KOPT-K1 (cell line): ENCODE results near the gene AACS.

ENCODE experiments used
- H3K27ac ChIP-seq: fragments of 200-600 bp; sonication (generic); 2 replicates; pipeline ENCODE4 v1.5.1; 2016; ENCODE audit warnings: antibody characterized with exemption, mild to moderate bottlenecking, low read depth, low read length; ENCODE audit not compliant: poor library complexity, severe bottlenecking
- H3K36me3 ChIP-seq: fragments of 200-600 bp; sonication (generic); 2 replicates; pipeline ENCODE4 v1.5.1; 2017; ENCODE audit warnings: antibody characterized with exemption, mild to moderate bottlenecking, low read length, moderate library complexity; ENCODE audit not compliant: insufficient read depth
- H3K9me3 ChIP-seq: fragments of 200-600 bp; sonication (generic); 2 replicates; pipeline ENCODE4 v1.5.1; 2017; ENCODE audit warnings: antibody characterized with exemption, low read length, mild to moderate bottlenecking; ENCODE audit not compliant: insufficient read depth, poor library complexity, severe bottlenecking

Gene AACS

GRCh38 chr12:125114365-125115141 lies 49.3 kb downstream of the AACS start:
- H3K9me3 ChIP-seq = no peaks in the 10 kb centered on the region
- H3K27ac ChIP-seq = no peak overlapping the region
- H3K36me3 ChIP-seq = peaks cover 48% of the 10 kb centered on the region; the same call in 1 of the 2 replicates

- H3K9me3 ChIP-seq = no peaks in the 10 kb centered on the region
- H3K36me3 ChIP-seq = peaks cover 40% of the 10 kb centered on the region; the same call in 1 of the 2 replicates
- no peak overlapping the region for H3K27ac ChIP-seq
Measured at GRCh38 chr12:125120566-125120965, 55.3 kb downstream of the AACS start.

GRCh38 chr12:125121106-125121505 lies 55.9 kb downstream of the AACS start:
- no peaks in the 10 kb centered on the region for H3K9me3 ChIP-seq
- H3K36me3 ChIP-seq = peaks cover 37% of the 10 kb centered on the region; the same call in 1 of the 2 replicates

GRCh38 chr12:125122668-125123067 lies 57.4 kb downstream of the AACS start:
- H3K27ac ChIP-seq = no peak overlapping the region
- H3K36me3 ChIP-seq = peaks cover 37% of the 10 kb centered on the region; the same call in 1 of the 2 replicates
- H3K9me3 ChIP-seq = no peaks in the 10 kb centered on the region

More at GRCh38 chr12:125121106-125121505, 55.9 kb downstream of the AACS start:
- H3K27ac ChIP-seq = no peak overlapping the region

DNA sequence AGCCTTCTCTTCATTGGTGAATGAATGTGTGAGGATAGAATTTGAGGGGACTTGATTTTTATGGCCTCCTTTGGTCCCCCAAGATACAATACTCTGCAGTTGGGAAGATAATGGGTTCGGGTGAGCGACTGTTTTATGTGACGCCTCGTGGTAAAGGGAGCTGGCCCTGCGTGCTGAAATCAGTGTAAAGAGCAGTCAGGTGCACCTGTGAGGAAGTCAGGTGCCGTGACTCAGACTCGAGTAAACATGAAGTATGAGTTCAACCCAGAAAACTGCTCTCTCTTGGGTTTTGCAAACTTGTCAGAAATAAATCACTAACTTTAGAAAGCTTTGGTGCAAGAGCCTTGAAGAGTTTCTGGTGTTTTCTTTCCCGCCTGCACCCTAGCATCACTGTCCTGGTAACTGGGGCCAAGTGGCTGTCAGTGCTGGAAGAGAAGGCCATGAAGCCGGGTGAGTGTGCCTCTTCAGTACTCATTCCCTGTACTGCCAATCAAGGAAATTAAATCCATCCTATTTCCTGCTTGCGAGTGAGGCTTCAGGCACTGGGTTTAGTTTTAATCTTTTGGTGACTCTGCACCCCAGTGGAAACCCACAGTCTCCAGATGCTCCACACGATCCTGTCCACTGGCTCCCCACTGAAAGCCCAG lies 59.2 kb downstream of the AACS start:
- no peaks in the 10 kb centered on the region for H3K9me3 ChIP-seq
- no peak overlapping the region for H3K27ac ChIP-seq
- H3K36me3 ChIP-seq = peaks cover 33% of the 10 kb centered on the region

DNA sequence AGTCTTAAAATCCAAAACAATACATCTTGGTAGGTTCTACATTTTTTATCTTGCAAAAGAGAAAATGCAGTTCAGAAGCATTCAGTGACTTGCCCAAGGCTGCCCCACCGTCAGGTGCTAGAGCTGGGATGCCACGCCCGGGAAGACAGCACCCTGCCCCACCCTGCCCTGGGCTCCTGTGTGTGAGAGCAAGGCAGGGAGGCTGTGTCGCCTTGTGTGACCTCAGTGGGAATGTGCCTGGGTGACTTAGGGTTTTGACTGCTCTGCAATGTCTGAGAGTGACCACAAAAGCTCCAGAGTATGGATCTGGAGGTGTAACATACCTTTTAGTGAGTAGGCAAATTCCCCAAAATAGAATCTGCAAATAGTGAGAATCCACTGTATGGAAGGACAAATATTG lies 60.0 kb downstream of the AACS start:
- H3K9me3 ChIP-seq = no peaks in the 10 kb centered on the region
- H3K36me3 ChIP-seq = peaks cover 26% of the 10 kb centered on the region
- H3K27ac ChIP-seq = no peak overlapping the region

- H3K9me3 ChIP-seq = no peaks in the 10 kb centered on the region
- peaks cover 26% of the 10 kb centered on the region for H3K36me3 ChIP-seq
- no peak overlapping the region for H3K27ac ChIP-seq
Measured at GRCh38 chr12:125128439-125129178, 63.4 kb downstream of the AACS start.

- peaks cover 27% of the 10 kb centered on the region for H3K36me3 ChIP-seq
Measured at GRCh38 chr12:125129179-125129571, 63.9 kb downstream of the AACS start.

DNA sequence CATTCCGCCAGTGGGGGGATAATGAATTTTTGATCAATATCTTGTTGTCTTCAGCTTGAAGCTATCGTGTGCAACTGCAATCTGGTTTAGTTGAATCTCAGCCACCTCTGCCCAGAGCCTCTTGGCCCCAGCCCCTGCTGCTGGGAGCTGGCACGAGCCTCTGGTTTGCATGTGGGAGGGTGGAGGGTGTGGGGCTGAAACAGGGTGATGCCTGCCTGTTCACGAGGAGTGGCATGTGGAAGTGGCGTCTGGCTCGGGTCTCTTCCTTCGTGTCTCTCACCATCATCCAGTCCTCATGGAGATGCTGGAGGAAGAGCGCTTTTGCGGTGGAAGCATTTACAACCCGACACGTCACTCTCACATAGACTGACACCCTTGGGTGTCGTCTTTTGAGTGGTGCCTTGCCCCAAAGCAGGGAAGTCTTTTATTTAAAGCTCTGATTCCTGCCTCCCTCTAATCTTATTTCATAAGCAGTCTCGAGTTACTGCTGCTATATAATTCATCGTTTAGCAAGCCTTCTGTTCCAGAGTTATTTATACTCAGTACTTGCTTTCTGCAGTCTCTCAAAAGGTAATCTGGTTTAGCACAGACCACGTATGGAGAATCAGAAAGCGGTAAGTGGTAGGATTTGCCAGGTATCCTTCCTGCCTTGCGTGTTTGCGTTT lies 64.5 kb downstream of the AACS start:
- peaks cover 28% of the 10 kb centered on the region for H3K36me3 ChIP-seq
- H3K9me3 ChIP-seq = no peaks in the 10 kb centered on the region
- H3K27ac ChIP-seq = no peak overlapping the region

More at GRCh38 chr12:125129179-125129571, 63.9 kb downstream of the AACS start:
- Histone ChIP-seq H3K27ac (no peak overlapping the region), H3K9me3 (no peaks in the 10 kb centered on the region)

- no peak overlapping the region for H3K27ac ChIP-seq
- peaks cover 18% of the 10 kb centered on the region for H3K36me3 ChIP-seq
- H3K9me3 ChIP-seq = no peaks in the 10 kb centered on the region
Measured at GRCh38 chr12:125131958-125132357, 66.7 kb downstream of the AACS start.

DNA sequence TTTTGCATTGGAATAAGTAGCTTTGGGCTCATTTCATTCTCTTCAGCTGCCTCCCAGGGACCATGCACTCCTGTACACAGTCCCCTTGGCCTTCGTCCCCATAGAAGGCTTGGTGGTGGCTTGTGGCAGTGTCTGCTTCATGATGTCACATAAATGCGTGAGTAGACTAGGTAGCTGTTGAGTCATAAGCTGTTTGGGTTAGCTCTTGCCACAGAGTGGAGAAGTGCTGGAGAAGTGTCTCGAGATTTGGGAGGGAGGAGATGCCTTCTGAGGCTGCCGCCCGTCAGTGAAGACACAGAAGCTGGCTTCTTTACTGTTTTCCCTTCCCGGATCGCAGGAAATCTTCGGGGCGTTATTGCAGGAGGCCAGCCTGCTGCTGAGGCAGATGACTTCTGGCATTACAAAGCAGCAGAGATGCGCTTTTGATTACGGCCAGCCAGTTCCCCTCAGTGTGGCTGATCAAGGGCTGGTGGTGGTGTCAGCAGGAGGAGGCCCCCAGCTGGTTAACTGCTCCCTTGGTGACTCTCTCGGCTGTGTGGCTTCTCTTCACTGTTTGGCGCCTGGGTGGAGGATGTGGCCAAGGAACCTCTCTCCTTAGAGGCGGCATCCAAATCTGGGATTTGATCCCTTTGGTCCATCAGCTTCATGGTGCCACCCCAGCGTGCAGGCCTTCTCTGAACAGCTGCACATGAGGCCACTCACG lies 67.6 kb downstream of the AACS start:
- H3K27ac ChIP-seq = no peak overlapping the region
- H3K36me3 ChIP-seq = peaks cover 18% of the 10 kb centered on the region
- no peaks in the 10 kb centered on the region for H3K9me3 ChIP-seq

DNA sequence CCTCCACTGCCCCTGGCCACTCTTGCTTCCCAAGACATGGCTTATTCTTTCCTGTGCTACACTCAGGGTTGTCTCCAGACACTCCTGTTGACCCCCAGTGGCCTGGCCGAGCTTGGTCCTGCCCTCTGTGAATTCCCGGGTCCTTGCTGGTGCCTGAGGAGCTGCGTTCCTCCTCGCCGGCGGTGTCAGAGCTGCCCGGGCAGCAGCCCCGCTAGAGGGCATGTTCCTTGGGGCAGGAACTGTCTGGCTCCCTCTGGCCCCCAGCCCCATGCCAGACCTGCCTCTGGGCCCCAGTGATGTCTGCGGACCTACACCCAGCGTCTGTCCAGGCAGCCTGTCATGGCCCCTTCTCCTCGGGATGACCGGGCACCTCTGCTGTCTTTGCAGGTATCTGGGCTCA lies 68.4 kb downstream of the AACS start:
- Histone ChIP-seq H3K9me3 (no peaks in the 10 kb centered on the region), H3K27ac (no peak overlapping the region), H3K36me3 (peaks cover 12% of the 10 kb centered on the region)

DNA sequence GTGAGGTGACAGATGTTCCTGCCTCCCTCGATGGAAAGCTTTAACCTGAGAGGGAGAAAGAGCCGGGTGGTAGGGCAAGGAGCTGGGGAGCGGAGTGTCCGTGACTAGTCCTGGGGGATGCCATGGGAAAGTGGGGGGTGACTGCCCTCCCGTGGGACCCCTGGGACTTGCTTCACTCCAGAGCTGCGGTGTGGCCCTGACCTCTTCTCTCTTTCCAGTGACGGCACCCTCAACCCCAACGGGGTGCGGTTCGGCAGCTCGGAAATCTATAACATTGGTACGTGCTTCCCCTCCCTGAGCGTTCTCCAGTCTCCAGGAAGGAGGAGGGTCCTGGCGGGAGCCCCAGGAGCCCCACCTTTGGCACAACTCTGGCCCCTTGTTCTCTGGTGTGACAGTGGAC lies 69.3 kb downstream of the AACS start:
- H3K27ac ChIP-seq = no peak overlapping the region
- H3K9me3 ChIP-seq = no peaks in the 10 kb centered on the region
- peaks cover 5% of the 10 kb centered on the region for H3K36me3 ChIP-seq

GRCh38 chr12:125135906-125136305 lies 70.7 kb downstream of the AACS start:
- Histone ChIP-seq H3K36me3 (peaks cover 8% of the 10 kb centered on the region), H3K9me3 (no peaks in the 10 kb centered on the region), H3K27ac (no peak overlapping the region)
